GM12865 (cell line): Measurements from ENCODE around the gene POU2F1.

Source experiments
- DNase-seq: peaks from one replicate; pipeline ENCODE4 v3.0.0; 2010; ENCODE audit warnings: low read depth
- H3K4me3 ChIP-seq: 2 replicates; pipeline ENCODE4 v1.5.1; 2011; ENCODE audit warnings: mild to moderate bottlenecking, low read depth, low read length, control low read depth
- TF ChIP-seq, protein P1 (sequence below): IDR thresholded peaks from 2 replicates; pipeline ENCODE4 v1.5.1; 2011; ENCODE audit warnings: low read length, control low read depth, low read depth, inconsistent platforms; ENCODE audit not compliant: insufficient read depth; ENCODE audit errors: missing control alignments

POU2F1 gene

DNA sequence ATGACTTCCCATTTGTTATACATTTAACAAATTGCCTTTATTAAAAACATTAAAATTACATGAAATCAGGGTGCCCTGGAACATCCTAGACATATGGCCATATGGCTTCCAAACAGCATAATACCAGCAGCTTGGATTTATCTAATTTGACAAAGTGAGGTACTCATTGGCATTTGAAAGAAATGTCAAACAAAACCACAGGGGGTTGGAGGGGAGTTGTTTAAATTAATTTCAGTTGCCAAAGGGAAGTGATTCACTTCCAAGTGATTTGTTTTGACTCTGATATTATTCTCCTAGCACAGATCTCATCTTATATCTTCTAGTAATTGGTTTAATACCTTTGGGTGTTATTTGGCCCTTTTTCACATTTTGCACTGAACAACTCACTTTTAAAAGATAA, 24.5 kb upstream of the POU2F1 start:
- DNase-seq = no peak
- TF ChIP-seq, protein P1, sequence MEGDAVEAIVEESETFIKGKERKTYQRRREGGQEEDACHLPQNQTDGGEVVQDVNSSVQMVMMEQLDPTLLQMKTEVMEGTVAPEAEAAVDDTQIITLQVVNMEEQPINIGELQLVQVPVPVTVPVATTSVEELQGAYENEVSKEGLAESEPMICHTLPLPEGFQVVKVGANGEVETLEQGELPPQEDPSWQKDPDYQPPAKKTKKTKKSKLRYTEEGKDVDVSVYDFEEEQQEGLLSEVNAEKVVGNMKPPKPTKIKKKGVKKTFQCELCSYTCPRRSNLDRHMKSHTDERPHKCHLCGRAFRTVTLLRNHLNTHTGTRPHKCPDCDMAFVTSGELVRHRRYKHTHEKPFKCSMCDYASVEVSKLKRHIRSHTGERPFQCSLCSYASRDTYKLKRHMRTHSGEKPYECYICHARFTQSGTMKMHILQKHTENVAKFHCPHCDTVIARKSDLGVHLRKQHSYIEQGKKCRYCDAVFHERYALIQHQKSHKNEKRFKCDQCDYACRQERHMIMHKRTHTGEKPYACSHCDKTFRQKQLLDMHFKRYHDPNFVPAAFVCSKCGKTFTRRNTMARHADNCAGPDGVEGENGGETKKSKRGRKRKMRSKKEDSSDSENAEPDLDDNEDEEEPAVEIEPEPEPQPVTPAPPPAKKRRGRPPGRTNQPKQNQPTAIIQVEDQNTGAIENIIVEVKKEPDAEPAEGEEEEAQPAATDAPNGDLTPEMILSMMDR = no peak

DNA sequence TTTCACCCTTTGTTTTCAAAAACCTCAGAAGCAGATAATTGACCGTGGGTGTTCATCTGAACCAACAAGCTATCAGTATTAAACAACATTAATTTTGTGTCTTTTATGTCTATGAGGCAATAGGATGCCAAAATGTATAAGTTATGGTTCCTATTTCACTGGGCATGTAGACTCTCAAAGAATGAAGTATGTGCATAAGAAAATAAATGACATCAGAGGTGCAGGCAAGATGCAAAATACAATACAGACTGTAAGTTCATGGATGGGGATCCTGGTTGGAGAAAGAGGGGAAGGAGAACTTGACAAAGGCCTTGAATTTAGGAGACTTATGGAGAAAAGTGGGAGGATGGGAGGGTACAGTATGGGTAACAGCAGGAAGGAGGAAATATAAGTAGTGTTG, 23.4 kb upstream of the POU2F1 start:
- TF ChIP-seq, protein P1 = no peak
- DNase-seq = no peak
- H3K4me3 ChIP-seq = no peak overlapping the region

More for the DNA sequence above, 24.5 kb upstream of the POU2F1 start:
- no peak overlapping the region for H3K4me3 ChIP-seq

DNA sequence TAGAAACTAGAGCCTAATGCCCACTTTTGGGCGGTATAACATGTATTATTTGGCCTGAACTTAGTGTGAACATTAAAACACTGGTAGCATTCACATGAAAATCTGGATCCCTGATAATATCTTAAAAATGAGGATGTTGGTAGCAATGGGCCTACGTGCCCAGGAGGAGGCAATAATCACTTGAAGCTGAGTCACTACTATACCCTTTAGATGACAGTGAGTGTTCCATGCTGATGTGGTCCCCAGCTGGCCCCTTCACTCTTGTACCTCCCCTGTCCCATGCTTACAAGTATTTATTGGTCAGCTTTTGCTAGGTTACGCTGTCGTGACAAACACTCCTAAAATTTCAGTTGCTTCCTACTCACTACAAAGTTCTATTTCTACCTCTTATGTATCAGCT, 23.0 kb upstream of the POU2F1 start:
- H3K4me3 ChIP-seq = no peak overlapping the region
- DNase-seq = no peak
- TF ChIP-seq, protein P1 = no peak

DNA sequence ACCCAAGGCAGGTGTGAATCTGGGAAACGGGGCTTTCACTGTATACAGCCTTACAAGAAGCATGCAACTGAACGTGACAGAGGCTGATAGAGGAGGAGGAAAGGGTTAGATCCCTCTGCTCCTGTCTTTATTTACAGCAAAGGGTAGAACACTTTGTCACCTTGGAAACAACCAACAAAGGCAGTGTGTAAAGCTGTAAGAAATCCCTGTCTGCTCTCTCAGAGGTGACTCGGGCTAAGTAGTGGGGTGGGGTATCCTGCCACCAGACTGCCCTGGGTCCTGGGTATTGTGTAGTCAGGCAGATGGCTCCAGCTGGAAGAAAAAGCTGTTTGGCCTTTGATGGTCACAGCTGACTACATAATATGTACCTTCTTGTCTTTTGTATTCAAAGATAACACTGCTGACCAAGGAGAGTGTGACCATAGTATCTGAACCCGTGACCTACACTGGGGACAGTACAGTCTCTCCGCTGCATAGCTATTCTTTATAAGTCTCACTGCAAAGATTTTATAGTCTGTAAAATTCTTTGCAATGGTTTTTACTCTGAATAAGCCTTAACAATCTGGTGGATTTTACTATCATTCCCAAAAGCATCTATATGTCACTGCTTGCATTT, 22.1 kb upstream of the POU2F1 start:
- no peak overlapping the region for H3K4me3 ChIP-seq
- TF ChIP-seq, protein P1 = no peak
- DNase-seq = no peak

DNA sequence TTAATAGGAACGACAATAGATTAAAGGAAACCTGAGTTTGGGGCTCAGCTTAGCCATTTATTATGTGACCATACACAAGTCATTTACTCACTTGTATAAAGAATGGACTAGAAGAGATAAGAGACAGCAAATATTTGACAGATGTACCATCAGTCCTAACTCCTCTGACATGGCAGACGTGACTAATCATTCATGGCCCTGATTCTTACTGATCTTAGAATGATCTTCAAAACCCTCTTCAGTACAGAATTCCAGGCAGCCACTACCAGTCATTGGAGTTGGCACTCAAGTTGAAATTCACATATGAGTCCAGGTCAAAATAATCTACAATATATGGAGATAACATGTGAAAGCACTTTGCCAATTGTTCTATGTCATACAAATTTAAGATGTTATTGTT, 21.0 kb upstream of the POU2F1 start:
- TF ChIP-seq, protein P1 = no peak
- no peak for DNase-seq
- no peak overlapping the region for H3K4me3 ChIP-seq

DNA sequence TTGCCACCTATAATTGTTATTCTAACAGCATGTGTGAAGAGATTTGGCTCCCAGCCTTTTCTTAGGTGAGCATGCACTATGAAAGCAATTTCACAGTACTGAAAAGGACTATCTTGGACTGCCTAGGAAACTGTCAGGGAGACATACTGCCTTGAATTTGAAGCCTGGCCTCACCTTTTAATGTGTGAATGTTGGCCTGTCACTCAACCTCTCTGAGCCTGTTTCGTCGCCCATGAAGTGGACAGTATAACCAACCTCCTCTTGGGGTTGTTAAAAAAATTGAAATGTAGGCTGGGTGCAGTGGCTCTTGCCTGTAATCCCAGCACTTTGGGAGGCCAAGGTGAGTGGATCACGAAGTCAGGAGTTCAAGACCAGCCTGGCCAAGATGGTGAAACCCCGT, 20.4 kb upstream of the POU2F1 start:
- DNase-seq = no peak
- TF ChIP-seq, protein P1 = no peak
- H3K4me3 ChIP-seq = no peak overlapping the region

DNA sequence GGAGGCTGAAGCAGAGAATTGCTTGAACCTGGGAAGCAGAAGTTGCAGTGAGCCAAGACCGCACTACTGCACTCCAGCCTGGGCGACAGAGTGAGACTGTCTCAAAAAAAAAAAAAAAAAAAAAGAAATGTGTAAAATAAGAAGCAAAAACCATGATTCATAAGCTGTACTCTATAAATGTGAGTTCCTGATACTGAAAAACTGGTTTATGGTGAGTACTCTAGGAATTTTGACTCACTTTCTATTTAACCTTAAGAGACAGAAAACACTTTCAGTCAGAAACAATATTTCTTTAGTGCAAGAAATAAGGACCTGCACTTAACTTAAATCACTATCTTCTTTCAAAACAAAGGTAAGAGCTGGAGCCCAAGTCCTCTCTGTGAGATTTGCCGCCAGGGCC, 19.9 kb upstream of the POU2F1 start:
- TF ChIP-seq, protein P1 = no peak
- no peak overlapping the region for H3K4me3 ChIP-seq
- DNase-seq = no peak
